ENCODE measurements around the gene ARL5C.

ARL5C gene

DNA sequence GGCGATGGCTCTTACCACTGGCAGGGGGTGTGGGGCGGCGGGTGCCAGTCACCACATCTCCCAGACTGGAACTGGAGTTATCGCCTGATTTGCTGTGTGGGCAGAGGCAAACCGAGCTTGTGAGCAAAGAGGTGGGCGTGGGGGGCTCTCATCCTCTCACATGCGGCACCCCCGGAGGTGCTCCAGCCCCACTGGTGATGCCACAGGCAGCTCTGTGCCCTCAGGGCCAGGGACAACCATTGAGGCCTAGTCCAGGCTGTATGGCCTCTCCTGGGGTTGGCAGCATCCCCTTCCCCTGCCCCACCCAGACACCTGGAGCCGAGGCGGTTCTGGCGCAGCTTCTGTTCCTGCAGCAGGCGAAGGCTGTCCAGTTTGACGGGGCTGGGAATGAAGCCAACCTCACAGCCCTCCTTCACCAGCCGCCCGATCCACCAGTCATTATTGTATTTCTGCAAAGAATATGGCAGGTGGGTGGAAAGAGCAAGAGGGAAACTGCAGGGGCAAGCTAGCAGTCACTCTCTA, 20.6 kb upstream of the ARL5C start:
- H3K4me1 ChIP-seq (ENCODE audit: control extremely low read depth in 1 of 4, control insufficient read depth in 4 of 4, insufficient read depth in 4 of 4, low read length in 3 of 4): peaks cover 0 to 5% (median 3%) of the 10 kb centered on the region in 4 experiments
- no peak overlapping the region for H3K27ac ChIP-seq (ENCODE audit: insufficient read depth in 1 of 2, low read depth in 1 of 2, low read length in 2 of 2, poor library complexity in 1 of 2, severe bottlenecking in 2 of 2)
- no peak overlapping the region for H3K4me3 ChIP-seq (ENCODE audit: control insufficient read depth in 1 of 7, extremely low read depth in 1 of 7, insufficient read depth in 4 of 7, low read depth in 2 of 7, low read length in 6 of 7)
- H3K27me3 ChIP-seq (replicated peaks in 2 of 5; ENCODE audit: control insufficient read depth in 4 of 5, insufficient read depth in 5 of 5, low read length in 4 of 5): no peaks in the 10 kb centered on the region
- ChIA-PET POLR2A (no interaction called here), CTCF (interaction anchor here (0.9 to 1.5 kb wide), 3 partner anchors 22 to 118 kb away, joined by 3 read pairs; no protein-coding TSS in a partner anchor)
- H3K9me3 ChIP-seq (ENCODE audit: control extremely low read depth in 1 of 5, control insufficient read depth in 4 of 5, insufficient read depth in 2 of 5, low read depth in 1 of 5, low read length in 4 of 5): no peaks in the 10 kb centered on the region
- DNase-seq: no peak
- peaks cover 5 to 44% (median 26%) of the 10 kb centered on the region in 4 experiments for H3K36me3 ChIP-seq (ENCODE audit: control insufficient read depth in 4 of 4, insufficient read depth in 4 of 4, low read length in 3 of 4)
- 100% methylated on average over 9 of the region's 15 CpGs for WGBS (ENCODE audit: insufficient coverage)

DNA sequence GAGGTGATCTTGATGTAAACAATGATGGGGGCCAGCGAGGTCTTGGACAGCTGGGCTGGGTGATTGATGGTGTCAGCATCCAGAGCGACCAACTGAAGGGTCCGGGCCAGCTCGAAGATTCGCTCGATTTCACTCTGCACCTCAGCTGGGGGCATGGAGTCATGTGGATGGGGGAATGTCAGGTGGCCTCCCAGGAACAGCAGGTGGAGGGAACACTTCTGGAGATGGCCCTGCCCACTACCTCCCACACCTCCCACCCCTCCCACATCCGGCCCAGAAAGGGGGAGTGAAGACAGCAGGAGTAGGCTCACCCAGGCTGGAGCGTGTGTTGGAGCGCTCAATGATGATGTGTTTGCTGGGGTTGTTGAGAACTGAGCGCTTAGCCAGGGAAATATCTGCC, 17.8 kb upstream of the ARL5C start:
- Histone ChIP-seq H3K4me1 (ENCODE audit: control extremely low read depth in 1 of 4, control insufficient read depth in 4 of 4, insufficient read depth in 4 of 4, low read length in 3 of 4) (peaks cover 0 to 5% (median 3%) of the 10 kb centered on the region in 4 experiments), H3K9me3 (ENCODE audit: control extremely low read depth in 1 of 5, control insufficient read depth in 4 of 5, insufficient read depth in 2 of 5, low read depth in 1 of 5, low read length in 4 of 5) (no peaks in the 10 kb centered on the region), H3K36me3 (ENCODE audit: control insufficient read depth in 4 of 4, insufficient read depth in 4 of 4, low read length in 3 of 4) (peaks cover 5 to 39% (median 22%) of the 10 kb centered on the region in 4 experiments), H3K4me3 (ENCODE audit: control insufficient read depth in 1 of 7, extremely low read depth in 1 of 7, insufficient read depth in 4 of 7, low read depth in 2 of 7, low read length in 6 of 7) (no peak overlapping the region), H3K27me3 (replicated peaks in 2 of 5; ENCODE audit: control insufficient read depth in 4 of 5, insufficient read depth in 5 of 5, low read length in 4 of 5) (no peaks in the 10 kb centered on the region), H3K27ac (ENCODE audit: insufficient read depth in 1 of 2, low read depth in 1 of 2, low read length in 2 of 2, poor library complexity in 1 of 2, severe bottlenecking in 2 of 2) (no peak overlapping the region)
- 100% methylated on average over 1 of the region's 10 CpGs for WGBS (ENCODE audit: insufficient coverage)
- ChIA-PET POLR2A (no interaction called here), CTCF (interaction anchor here (0.8 to 2.7 kb wide), 6 partner anchors 9 to 19 kb away, joined by 3 to 14 read pairs (median 5); partner anchors contain the start of gene ARL5C)
- no peak for DNase-seq

DNA sequence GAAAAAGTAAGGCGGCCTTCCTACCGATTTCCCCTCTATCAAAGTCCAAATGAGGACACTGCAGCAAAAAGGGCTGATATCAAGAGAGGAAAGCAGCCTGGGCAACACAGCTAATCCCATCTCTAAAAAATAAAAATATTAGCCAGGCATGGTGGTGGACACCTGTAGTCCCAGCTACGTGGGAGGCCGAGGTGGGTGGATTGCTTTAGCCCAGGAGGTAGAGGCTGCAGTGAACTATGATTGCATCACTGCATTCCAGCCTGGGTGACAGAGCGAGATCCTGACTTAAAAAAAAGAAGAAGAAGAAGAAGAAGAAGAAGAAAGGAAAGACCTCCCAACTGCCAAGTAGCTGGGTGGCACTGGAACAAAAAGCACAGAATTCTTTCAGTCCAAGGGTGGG, 17.1 kb upstream of the ARL5C start:
- CTCF ChIA-PET: interaction anchor here (0.7 to 2.7 kb wide), 7 partner anchors 8 to 61 kb away, joined by 3 to 14 read pairs (median 5); partner anchors contain the start of gene ARL5C
- no peak for DNase-seq
- H3K27ac ChIP-seq (ENCODE audit: insufficient read depth in 1 of 2, low read depth in 1 of 2, low read length in 2 of 2, poor library complexity in 1 of 2, severe bottlenecking in 2 of 2): no peak overlapping the region
- H3K9me3 ChIP-seq (ENCODE audit: control extremely low read depth in 1 of 5, control insufficient read depth in 4 of 5, insufficient read depth in 2 of 5, low read depth in 1 of 5, low read length in 4 of 5): no peaks in the 10 kb centered on the region
- H3K4me3 ChIP-seq (ENCODE audit: control insufficient read depth in 1 of 7, extremely low read depth in 1 of 7, insufficient read depth in 4 of 7, low read depth in 2 of 7, low read length in 6 of 7): no peak overlapping the region
- no peaks in the 10 kb centered on the region for H3K27me3 ChIP-seq (replicated peaks in 2 of 5; ENCODE audit: control insufficient read depth in 4 of 5, insufficient read depth in 5 of 5, low read length in 4 of 5)
- POLR2A ChIA-PET: no interaction called here
- 100% methylated on average over 2 of the region's 5 CpGs for WGBS (ENCODE audit: insufficient coverage)
- H3K4me1 ChIP-seq (ENCODE audit: control extremely low read depth in 1 of 4, control insufficient read depth in 4 of 4, insufficient read depth in 4 of 4, low read length in 3 of 4): peaks cover 0 to 5% (median 3%) of the 10 kb centered on the region in 4 experiments
- peaks cover 5 to 39% (median 23%) of the 10 kb centered on the region in 4 experiments for H3K36me3 ChIP-seq (ENCODE audit: control insufficient read depth in 4 of 4, insufficient read depth in 4 of 4, low read length in 3 of 4)

DNA sequence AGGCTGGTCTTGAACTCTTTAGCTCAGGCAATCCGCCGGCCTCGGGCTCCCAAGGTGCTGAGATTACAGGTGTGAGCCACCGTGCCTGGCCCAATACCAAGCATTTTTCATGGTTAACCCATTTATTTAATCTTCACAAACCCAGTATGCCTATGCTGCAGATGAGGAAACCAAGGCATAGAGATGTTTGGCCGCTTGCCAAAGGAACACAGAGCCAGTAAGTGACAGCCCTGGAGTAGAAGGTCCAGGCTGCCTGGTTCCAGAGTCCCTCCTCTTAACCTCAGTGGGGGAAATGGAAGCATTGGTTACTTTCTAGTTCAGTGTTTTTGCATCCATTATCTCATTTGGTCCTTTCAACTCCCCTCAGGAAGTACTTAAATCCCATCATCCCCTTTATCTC, 15.3 kb upstream of the ARL5C start:
- peaks cover 5 to 45% (median 19%) of the 10 kb centered on the region in 4 experiments for H3K36me3 ChIP-seq (ENCODE audit: control insufficient read depth in 4 of 4, insufficient read depth in 4 of 4, low read length in 3 of 4)
- ChIA-PET POLR2A (no interaction called here), CTCF (no interaction called here)
- no peak overlapping the region for H3K4me3 ChIP-seq (ENCODE audit: control insufficient read depth in 1 of 7, extremely low read depth in 1 of 7, insufficient read depth in 4 of 7, low read depth in 2 of 7, low read length in 6 of 7)
- H3K27me3 ChIP-seq (replicated peaks in 2 of 5; ENCODE audit: control insufficient read depth in 4 of 5, insufficient read depth in 5 of 5, low read length in 4 of 5): no peaks in the 10 kb centered on the region
- DNase-seq: no peak
- peaks cover 0 to under 1% (median 0%) of the 10 kb centered on the region in 4 experiments for H3K4me1 ChIP-seq (ENCODE audit: control extremely low read depth in 1 of 4, control insufficient read depth in 4 of 4, insufficient read depth in 4 of 4, low read length in 3 of 4)
- H3K9me3 ChIP-seq (ENCODE audit: control extremely low read depth in 1 of 5, control insufficient read depth in 4 of 5, insufficient read depth in 2 of 5, low read depth in 1 of 5, low read length in 4 of 5): no peaks in the 10 kb centered on the region
- 92% methylated on average over 2 of the region's 5 CpGs for WGBS (ENCODE audit: insufficient coverage)
- no peak overlapping the region for H3K27ac ChIP-seq (ENCODE audit: insufficient read depth in 1 of 2, low read depth in 1 of 2, low read length in 2 of 2, poor library complexity in 1 of 2, severe bottlenecking in 2 of 2)

DNA sequence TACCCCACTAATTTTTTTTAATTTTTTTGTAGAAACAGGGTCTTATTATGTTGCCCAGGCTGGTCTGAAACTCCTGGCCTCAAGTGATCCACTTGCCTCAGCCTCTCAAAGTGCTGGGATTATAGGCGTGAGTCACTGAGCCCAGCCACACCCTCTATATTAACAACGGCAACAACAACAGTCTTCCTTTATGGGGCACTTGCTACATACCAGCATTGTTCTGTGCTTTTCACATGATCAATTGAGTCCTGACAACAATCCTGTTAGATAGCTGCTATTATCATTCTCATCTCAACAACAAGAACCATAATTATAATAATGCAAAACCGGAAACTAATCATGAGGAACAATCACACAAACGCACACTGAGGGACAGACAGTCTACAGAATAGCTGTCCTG, 12.6 kb upstream of the ARL5C start:
- no peak for DNase-seq
- H3K27me3 ChIP-seq (replicated peaks in 2 of 5; ENCODE audit: control insufficient read depth in 4 of 5, insufficient read depth in 5 of 5, low read length in 4 of 5): no peaks in the 10 kb centered on the region
- no peak overlapping the region for H3K4me3 ChIP-seq (ENCODE audit: control insufficient read depth in 1 of 7, extremely low read depth in 1 of 7, insufficient read depth in 4 of 7, low read depth in 2 of 7, low read length in 6 of 7)
- ChIA-PET CTCF (interaction anchor here (0.6 to 5.9 kb wide), 4 partner anchors 10 to 195 kb away, joined by 3 to 60 read pairs (median 8); partner anchors contain the start of gene ARL5C), POLR2A (no interaction called here)
- peaks cover 0 to 13% (median 10%) of the 10 kb centered on the region in 4 experiments for H3K4me1 ChIP-seq (ENCODE audit: control extremely low read depth in 1 of 4, control insufficient read depth in 4 of 4, insufficient read depth in 4 of 4, low read length in 3 of 4)
- H3K9me3 ChIP-seq (ENCODE audit: control extremely low read depth in 1 of 5, control insufficient read depth in 4 of 5, insufficient read depth in 2 of 5, low read depth in 1 of 5, low read length in 4 of 5): no peaks in the 10 kb centered on the region
- H3K36me3 ChIP-seq (ENCODE audit: control insufficient read depth in 4 of 4, insufficient read depth in 4 of 4, low read length in 3 of 4): peaks cover 3 to 34% (median 6%) of the 10 kb centered on the region in 4 experiments
- H3K27ac ChIP-seq (ENCODE audit: insufficient read depth in 1 of 2, low read depth in 1 of 2, low read length in 2 of 2, poor library complexity in 1 of 2, severe bottlenecking in 2 of 2): no peak overlapping the region
- 97% methylated on average over 4 of the region's 4 CpGs for WGBS (ENCODE audit: insufficient coverage)

DNA sequence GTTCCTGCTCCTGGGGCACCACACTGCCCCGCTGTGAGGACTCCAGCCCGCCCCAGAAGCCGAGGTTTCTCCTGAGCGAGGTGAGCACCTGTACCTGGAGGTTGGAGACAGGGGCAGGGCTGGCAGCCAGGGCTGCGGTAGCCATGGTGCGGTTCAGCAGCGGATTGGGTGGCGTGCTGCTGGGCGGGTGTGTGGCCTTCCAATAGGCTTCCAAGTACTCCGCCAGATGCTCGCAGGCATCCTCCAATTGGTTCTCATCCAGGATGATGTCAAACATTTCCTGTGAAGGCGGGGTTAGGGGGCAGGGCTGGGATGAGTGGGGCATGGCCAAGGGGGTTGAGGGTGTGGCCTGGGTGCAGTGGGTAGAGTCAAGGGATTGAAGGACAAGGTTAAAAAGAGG, 11.3 kb upstream of the ARL5C start:
- CTCF ChIA-PET: interaction anchor here (0.6 to 5.9 kb wide), 4 partner anchors 12 to 194 kb away, joined by 3 to 60 read pairs (median 8); partner anchors contain the start of gene ARL5C
- H3K27me3 ChIP-seq (replicated peaks in 2 of 5; ENCODE audit: control insufficient read depth in 4 of 5, insufficient read depth in 5 of 5, low read length in 4 of 5): no peaks in the 10 kb centered on the region
- H3K4me1 ChIP-seq (ENCODE audit: control extremely low read depth in 1 of 4, control insufficient read depth in 4 of 4, insufficient read depth in 4 of 4, low read length in 3 of 4): peaks cover 0 to 25% (median 21%) of the 10 kb centered on the region in 4 experiments
- H3K36me3 ChIP-seq (ENCODE audit: control insufficient read depth in 4 of 4, insufficient read depth in 4 of 4, low read length in 3 of 4): peaks cover 0 to 27% (median 4%) of the 10 kb centered on the region in 4 experiments
- no peak overlapping the region for H3K27ac ChIP-seq (ENCODE audit: insufficient read depth in 1 of 2, low read depth in 1 of 2, low read length in 2 of 2, poor library complexity in 1 of 2, severe bottlenecking in 2 of 2)
- peak in 2 of 3 donors; percentile 30 to 42 for DNase-seq
- POLR2A ChIA-PET: no interaction called here
- 98% methylated on average over 11 of the region's 12 CpGs for WGBS (ENCODE audit: insufficient coverage)
- H3K4me3 ChIP-seq (ENCODE audit: control insufficient read depth in 1 of 7, extremely low read depth in 1 of 7, insufficient read depth in 4 of 7, low read depth in 2 of 7, low read length in 6 of 7): no peak overlapping the region
- no peaks in the 10 kb centered on the region for H3K9me3 ChIP-seq (ENCODE audit: control extremely low read depth in 1 of 5, control insufficient read depth in 4 of 5, insufficient read depth in 2 of 5, low read depth in 1 of 5, low read length in 4 of 5)

DNA sequence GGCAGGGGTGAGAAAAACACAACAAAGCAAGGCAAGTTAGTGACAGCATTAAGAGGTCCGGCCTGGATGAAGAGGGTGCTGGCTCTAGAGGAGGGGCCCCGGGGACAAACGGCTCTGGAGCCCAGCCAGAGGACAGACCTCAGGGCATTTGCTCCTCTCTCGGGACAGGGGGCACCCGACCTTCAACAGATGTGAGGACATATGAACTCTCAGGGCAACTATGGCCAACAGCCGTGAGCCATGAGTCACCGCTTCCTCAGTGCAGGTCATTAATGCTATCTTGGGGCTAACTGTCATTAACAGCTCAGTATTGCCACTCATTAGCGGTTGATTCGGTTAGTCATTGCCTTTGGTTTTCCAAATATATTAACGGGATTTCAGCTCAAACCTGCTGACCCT, 9.7 kb upstream of the ARL5C start:
- ChIA-PET POLR2A (interaction anchor here (2.6 kb wide), 1 partner anchor 22 kb away, joined by 9 read pairs; no protein-coding TSS in a partner anchor), CTCF (interaction anchor here (0.9 to 8.7 kb wide), 18 partner anchors 8 to 308 kb away, joined by 3 to 86 read pairs (median 6); partner anchors contain the start of genes ARL5C and PLXDC1)

More for the DNA sequence above, 9.7 kb upstream of the ARL5C start:
- WGBS (ENCODE audit: insufficient coverage): 95% methylated on average over 10 of the region's 10 CpGs
- no peak overlapping the region for H3K27ac ChIP-seq (ENCODE audit: insufficient read depth in 1 of 2, low read depth in 1 of 2, low read length in 2 of 2, poor library complexity in 1 of 2, severe bottlenecking in 2 of 2)
- peaks cover 0 to 24% (median 4%) of the 10 kb centered on the region in 4 experiments for H3K36me3 ChIP-seq (ENCODE audit: control insufficient read depth in 4 of 4, insufficient read depth in 4 of 4, low read length in 3 of 4)
- no peaks in the 10 kb centered on the region for H3K9me3 ChIP-seq (ENCODE audit: control extremely low read depth in 1 of 5, control insufficient read depth in 4 of 5, insufficient read depth in 2 of 5, low read depth in 1 of 5, low read length in 4 of 5)
- no peak for DNase-seq
- no peaks in the 10 kb centered on the region for H3K27me3 ChIP-seq (replicated peaks in 2 of 5; ENCODE audit: control insufficient read depth in 4 of 5, insufficient read depth in 5 of 5, low read length in 4 of 5)
- peaks cover 4 to 36% (median 25%) of the 10 kb centered on the region in 4 experiments for H3K4me1 ChIP-seq (ENCODE audit: control extremely low read depth in 1 of 4, control insufficient read depth in 4 of 4, insufficient read depth in 4 of 4, low read length in 3 of 4)
- no peak overlapping the region for H3K4me3 ChIP-seq (ENCODE audit: control insufficient read depth in 1 of 7, extremely low read depth in 1 of 7, insufficient read depth in 4 of 7, low read depth in 2 of 7, low read length in 6 of 7)
